Ovary (tissue), 9 donors: Measurements from ENCODE around the gene POLG2. TPM values are rescaled to one million over a fixed set of nuclear protein-coding genes. Genes with fewer than 3 reads are reported as not detected.
"Not testable (repeated sequence)": the region's sequence is repeated elsewhere in the genome, so short reads cannot be mapped to it uniquely, and the experiment has no call there.

Experiments
- DNase-seq, 5 donors: peaks; one replicate each; pipeline ENCODE4 v3.0.0-alpha.2; 2019 to 2020
- H3K27ac ChIP-seq, 2 donors: fragments of 200-600 bp; one replicate each; pipeline versions ENCODE4 v1.5.1 to v1.8.0; 2019 to 2022
- H3K27me3 ChIP-seq: fragments of 200-600 bp; one replicate; pipeline ENCODE4 v1.8.0; 2022
- H3K36me3 ChIP-seq: fragments of 200-600 bp; sonication (generic); one replicate; pipeline ENCODE4 v1.5.1; 2019
- H3K4me1 ChIP-seq: one replicate; pipeline ENCODE4 v1.8.1; 2013; ENCODE audit warnings: mild to moderate bottlenecking, moderate library complexity; ENCODE audit not compliant: insufficient read depth
- H3K4me3 ChIP-seq: fragments of 200-600 bp; sonication (generic); one replicate; pipeline ENCODE4 v1.5.1; 2017
- H3K9me3 ChIP-seq, 2 donors: fragments of 200-600 bp in 1 of 2; sonication (generic) in 1 of 2; one replicate each; pipeline versions ENCODE4 v1.5.1 to v1.8.1; 2013 to 2019; ENCODE audit warnings: mild to moderate bottlenecking in 1 of 2, moderate library complexity in 1 of 2
- CTCF ChIP-seq, 3 donors: fragments of 450-650 bp in 2 of 3; fragments of 200-600 bp in 1 of 3; IDR thresholded peaks; one replicate each; pipeline versions ENCODE4 v1.5.1 to v1.8.0; 2016 to 2022; ENCODE audit warnings: antibody characterized with exemption in 3 of 3, mild to moderate bottlenecking in 1 of 3
- EP300 ChIP-seq: sonication (generic); formaldehyde crosslinking; IDR thresholded peaks from one replicate; pipeline ENCODE4 v1.6.1; 2017; ENCODE audit warnings: antibody characterized with exemption
- POLR2A ChIP-seq: fragments of 450-650 bp; IDR thresholded peaks from one replicate; pipeline ENCODE4 v1.6.1; 2017; ENCODE audit warnings: antibody characterized with exemption, mild to moderate bottlenecking, moderate library complexity
- WGBS, 3 donors: extraction: QIAGEN DNeasy Blood & Tissue Kit in 1 of 3; methylation state at CpG; one replicate each; pipeline versions ENCODE4 v1.1.5 to v1.1.7; 2013 to 2017; 5-methylcytosine and 5-hydroxymethylcytosine counted together
- intact Hi-C, 4 donors: fragments of 100-400 bp; cut with DNase I; formaldehyde crosslinking; loops; one replicate each; pipeline versions ENCODE4 v1.11.0 to v1.15.1; 2022 to 2023
- polyA plus RNA-seq, 2 donors: library from polyadenylated mRNA; stranded (reverse); fragments of 200-250 nt in 1 of 2; fragments of 350-450 nt in 1 of 2; fragmentation: Illumina TruSeq in 1 of 2; extraction: RNeasy Lipid Tissue Mini Kit (QIAGEN cat#74804) in 1 of 2; gene quantifications; one replicate each; pipeline ENCODE4 v1.2.3, GENCODE V29; 2013 to 2014
- total RNA-seq, 7 donors: library from RNA; depleted of rRNA in 2 of 7; stranded (reverse); fragments of >200 nt in 2 of 7; fragmentation: NEBNext Ultra II Directional in 3 of 7; extraction: Animal tissue kit (Norgen Biotek cat#: 25700) in 3 of 7; gene quantifications; one replicate each; pipeline versions ENCODE4 v1.1.0 to v1.2.4, GENCODE V29; 2016 to 2023
- donor health status: DM: no; HTN: no; CAD: no; lungs with moderate emphysema.
- donor health status: DM: no; HTN: no; CAD: no.
- donor health status: Bipolar disorder and iron deficiency.
- donor health status: DM: yes; HTN: yes; CAD: no.
- donor health status: DM: no; HTN: no; CAD: no.
- donor health status: DM: yes; HTN: yes; CAD: no.

POLG2 gene
- total and polyA plus RNA-seq, 9 donors: 8.7 to 21.3 (median 16.6) TPM

- Histone ChIP-seq H3K36me3 (no peaks in the 10 kb centered on the region), H3K4me3 (peak overlapping the region; percentile 52), H3K27me3 (no peaks in the 10 kb centered on the region), H3K4me1 (peaks cover 6% of the 10 kb centered on the region), H3K9me3 (no peaks in the 10 kb centered on the region), H3K27ac (peak overlapping the region in 1 of 2 donors; percentile 64)
- DNase-seq: no peak
- 42 to 47% (median 45%) methylated on average over 4 of the region's 4 CpGs for WGBS, 3 donors
- intact Hi-C loops: loop anchor here in 2 of 4 donors (10.0 kb wide), 2 partner anchors 73 to 183 kb away; no protein-coding TSS in a partner anchor
- peak in 1 of 3 donors; percentile 1 for TF ChIP-seq CTCF (IDR thresholded peaks at IDR 0.05)
- TF ChIP-seq EP300: no peak
- TF ChIP-seq POLR2A: no peak
Measured at GRCh38 chr17:64497565-64498035, 746 bp upstream of the POLG2 start.

- peaks cover 6% of the 10 kb centered on the region for H3K4me1 ChIP-seq
Measured at GRCh38 chr17:64496348-64496785, 487 bp downstream of the POLG2 start.

GRCh38 chr17:64495300-64495699 is 1.6 kb downstream of the POLG2 start:
- WGBS, 3 donors: 84 to 91% (median 87%) methylated on average over 5 of the region's 5 CpGs
- intact Hi-C loops: loop anchor here in 2 of 4 donors (10.0 kb wide), 2 partner anchors 70 to 180 kb away; no protein-coding TSS in a partner anchor
- not testable (repeated sequence) for H3K4me3 ChIP-seq

More at GRCh38 chr17:64496348-64496785, 487 bp downstream of the POLG2 start:
- TF ChIP-seq POLR2A (no peak), CTCF (IDR thresholded peaks at IDR 0.05) (no peak), EP300 (no peak)
- no peak for DNase-seq
- 0 to 1% (median 1%) methylated on average over 20 of the region's 20 CpGs for WGBS, 3 donors
- intact Hi-C loops: loop anchor here in 2 of 4 donors (10.0 kb wide), 2 partner anchors 72 to 182 kb away; no protein-coding TSS in a partner anchor
- H3K4me3 ChIP-seq: peak overlapping the region; percentile 52
- H3K36me3 ChIP-seq: no peaks in the 10 kb centered on the region
- peak overlapping the region; percentile 17 to 64 for H3K27ac ChIP-seq
- no peaks in the 10 kb centered on the region for H3K9me3 ChIP-seq
- no peaks in the 10 kb centered on the region for H3K27me3 ChIP-seq

GRCh38 chr17:64494121-64494520 is 2.7 kb downstream of the POLG2 start:
- H3K27ac ChIP-seq: no peak overlapping the region
- no peak overlapping the region for H3K4me3 ChIP-seq
- H3K27me3 ChIP-seq: no peaks in the 10 kb centered on the region
- no peak for DNase-seq
- 94 to 96% (median 95%) methylated on average over 2 of the region's 2 CpGs for WGBS, 3 donors
- no peaks in the 10 kb centered on the region for H3K36me3 ChIP-seq
- intact Hi-C loops: loop anchor here in 2 of 4 donors (10.0 kb wide), 2 partner anchors 69 to 179 kb away; no protein-coding TSS in a partner anchor
- no peak for TF ChIP-seq EP300
- no peak for TF ChIP-seq CTCF (IDR thresholded peaks at IDR 0.05)
- TF ChIP-seq POLR2A: no peak
- H3K4me1 ChIP-seq: peaks cover 6% of the 10 kb centered on the region
- no peaks in the 10 kb centered on the region for H3K9me3 ChIP-seq

More at GRCh38 chr17:64495300-64495699, 1.6 kb downstream of the POLG2 start:
- H3K36me3 ChIP-seq, H3K27ac ChIP-seq, H3K4me1 ChIP-seq, DNase-seq, H3K27me3 ChIP-seq, H3K9me3 ChIP-seq: not testable (repeated sequence)

- intact Hi-C loops: loop anchor here in 2 of 4 donors (10.0 kb wide), 2 partner anchors 68 to 178 kb away; no protein-coding TSS in a partner anchor
- 83 to 85% (median 83%) methylated on average over 6 of the region's 6 CpGs for WGBS, 3 donors
- Histone ChIP-seq H3K36me3 (no peaks in the 10 kb centered on the region), H3K9me3 (no peaks in the 10 kb centered on the region), H3K27ac (no peak overlapping the region), H3K4me3 (no peak overlapping the region), H3K27me3 (no peaks in the 10 kb centered on the region), H3K4me1 (peaks cover 6% of the 10 kb centered on the region)
- no peak for TF ChIP-seq POLR2A
- peak in 2 of 3 donors; percentile 16 to 34 for TF ChIP-seq CTCF (IDR thresholded peaks at IDR 0.05)
- no peak for DNase-seq
Measured at GRCh38 chr17:64492481-64493109, 4.3 kb downstream of the POLG2 start.
